Activated T-helper 1 cell treated with anti-CD3 and anti-CD28 coated beads, Interleukin-2, amount 50 U/mL, for 16 hours (primary cell): ENCODE data around the gene TRIM47.

Source experiments
- DNase-seq, 2 donors: peaks; one replicate each; pipeline ENCODE4 v3.0.0-alpha.2; 2020; ENCODE audit warnings: low read depth in 1 of 2, low spot score in 1 of 2

TRIM47 gene, protein sequence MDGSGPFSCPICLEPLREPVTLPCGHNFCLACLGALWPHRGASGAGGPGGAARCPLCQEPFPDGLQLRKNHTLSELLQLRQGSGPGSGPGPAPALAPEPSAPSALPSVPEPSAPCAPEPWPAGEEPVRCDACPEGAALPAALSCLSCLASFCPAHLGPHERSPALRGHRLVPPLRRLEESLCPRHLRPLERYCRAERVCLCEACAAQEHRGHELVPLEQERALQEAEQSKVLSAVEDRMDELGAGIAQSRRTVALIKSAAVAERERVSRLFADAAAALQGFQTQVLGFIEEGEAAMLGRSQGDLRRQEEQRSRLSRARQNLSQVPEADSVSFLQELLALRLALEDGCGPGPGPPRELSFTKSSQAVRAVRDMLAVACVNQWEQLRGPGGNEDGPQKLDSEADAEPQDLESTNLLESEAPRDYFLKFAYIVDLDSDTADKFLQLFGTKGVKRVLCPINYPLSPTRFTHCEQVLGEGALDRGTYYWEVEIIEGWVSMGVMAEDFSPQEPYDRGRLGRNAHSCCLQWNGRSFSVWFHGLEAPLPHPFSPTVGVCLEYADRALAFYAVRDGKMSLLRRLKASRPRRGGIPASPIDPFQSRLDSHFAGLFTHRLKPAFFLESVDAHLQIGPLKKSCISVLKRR

DNA sequence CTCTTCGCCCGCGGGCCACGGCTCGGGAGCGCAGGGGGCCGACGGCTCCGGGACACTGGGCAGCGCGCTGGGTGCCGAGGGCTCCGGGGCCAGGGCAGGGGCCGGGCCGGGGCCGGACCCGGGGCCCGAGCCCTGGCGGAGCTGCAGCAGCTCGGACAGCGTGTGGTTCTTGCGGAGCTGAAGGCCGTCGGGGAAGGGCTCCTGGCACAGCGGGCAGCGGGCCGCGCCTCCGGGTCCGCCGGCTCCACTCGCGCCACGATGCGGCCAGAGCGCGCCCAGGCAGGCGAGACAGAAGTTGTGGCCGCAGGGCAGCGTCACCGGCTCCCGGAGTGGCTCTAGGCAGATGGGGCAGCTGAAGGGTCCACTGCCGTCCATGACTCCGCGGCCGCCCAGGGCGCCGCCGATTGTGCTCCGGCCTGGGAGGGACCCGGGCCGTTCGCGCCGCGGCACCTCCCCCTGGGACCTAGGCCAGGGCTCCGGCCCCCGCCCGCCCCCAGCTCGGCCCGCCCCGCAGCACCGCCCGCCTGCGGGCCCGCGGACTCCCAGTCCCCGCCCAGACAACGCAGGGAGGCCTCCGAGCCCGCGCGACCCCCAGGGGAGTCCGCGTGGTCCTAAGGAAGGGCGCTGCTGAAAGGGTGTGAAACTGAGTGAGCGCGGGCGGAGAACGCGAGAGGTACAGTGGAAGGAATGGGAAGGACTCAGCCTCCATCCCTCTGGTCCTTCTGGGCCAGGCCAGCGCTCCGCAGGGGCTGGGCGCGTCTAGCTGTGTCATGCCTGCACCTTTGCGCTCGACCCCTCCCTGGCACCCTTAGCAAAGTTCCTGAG is at the start of gene TRIM47:
Gene TRIM47, minus strand, starts transcription at position 408 of the 825 bp plus-strand sequence. Its CDS starts 33 bp downstream, at position 375.
- no peak for DNase-seq

GRCh38 chr17:75927286-75927922 is 49.0 kb upstream of the TRIM47 start:
- DNase-seq, result no peak

DNA sequence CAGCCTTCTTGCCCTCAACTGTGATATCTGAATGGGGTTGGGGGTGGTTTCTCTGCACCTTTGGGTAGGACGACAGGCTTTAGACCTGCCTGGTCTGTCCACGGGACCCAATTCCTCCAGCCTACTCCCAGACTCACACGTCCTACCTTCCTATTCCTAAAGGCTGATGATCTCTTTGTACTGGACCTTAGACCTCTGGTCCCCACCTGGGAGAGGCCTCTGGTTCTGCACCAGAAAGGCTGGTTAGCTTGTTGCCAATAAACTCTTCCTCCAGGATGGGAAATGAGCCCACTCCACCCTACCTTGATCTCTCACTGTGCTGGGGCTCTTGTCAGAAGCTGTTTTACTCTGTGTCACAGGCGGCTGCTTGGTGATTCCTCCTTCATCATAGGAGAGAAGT is 48.1 kb upstream of the TRIM47 start:
- no peak for DNase-seq

- no peak for DNase-seq
Observed at GRCh38 chr17:75925912-75926311, 47.5 kb upstream of the TRIM47 start.

GRCh38 chr17:75925103-75925502 is 46.7 kb upstream of the TRIM47 start:
- DNase-seq, result no peak

- DNase-seq, result no peak
Observed at GRCh38 chr17:75922963-75923874, 44.8 kb upstream of the TRIM47 start.

- DNase-seq, result no peak
Observed at GRCh38 chr17:75922173-75922961, 44.0 kb upstream of the TRIM47 start.

GRCh38 chr17:75921596-75921995 is 43.2 kb upstream of the TRIM47 start:
- no peak for DNase-seq

DNA sequence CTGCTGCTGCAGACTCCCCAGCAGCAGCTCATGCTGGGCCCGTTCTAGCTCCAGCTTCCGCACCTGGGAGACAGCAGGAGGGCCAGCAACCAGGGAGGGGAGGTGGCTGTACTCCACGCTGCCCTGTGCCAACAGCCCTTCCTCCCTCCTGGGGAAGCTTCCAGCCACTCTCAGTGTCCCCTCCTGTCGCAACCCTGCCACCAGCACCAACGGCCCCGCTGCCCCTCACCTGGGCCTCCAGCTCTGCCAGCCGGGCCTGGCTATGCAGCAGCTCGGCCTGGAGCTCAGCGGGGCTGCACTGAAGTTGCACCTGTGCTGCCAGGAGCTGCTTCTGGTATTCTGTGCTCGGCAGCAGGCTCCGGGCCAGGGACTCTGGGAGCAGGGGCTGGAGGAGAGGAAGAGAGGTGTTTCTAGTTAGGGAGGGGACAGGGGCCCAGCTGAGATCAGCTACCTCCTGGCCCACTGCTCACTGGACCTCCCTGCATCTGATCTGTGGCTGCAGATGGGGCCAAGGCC is 41.7 kb upstream of the TRIM47 start:
- no peak for DNase-seq

- DNase-seq, result no peak
Observed at GRCh38 chr17:75919611-75920010, 41.2 kb upstream of the TRIM47 start.

GRCh38 chr17:75917917-75918445 is 39.6 kb upstream of the TRIM47 start:
- no peak for DNase-seq

GRCh38 chr17:75917141-75917916 is 38.9 kb upstream of the TRIM47 start:
- DNase-seq, result no peak

GRCh38 chr17:75915268-75915667 is 36.9 kb upstream of the TRIM47 start:
- no peak for DNase-seq

GRCh38 chr17:75914643-75915267 is 36.4 kb upstream of the TRIM47 start:
- no peak for DNase-seq

- DNase-seq, result no peak
Observed at GRCh38 chr17:75913537-75914210, 35.3 kb upstream of the TRIM47 start.

- no peak for DNase-seq
Observed at GRCh38 chr17:75910699-75911098, 32.3 kb upstream of the TRIM47 start.

DNA sequence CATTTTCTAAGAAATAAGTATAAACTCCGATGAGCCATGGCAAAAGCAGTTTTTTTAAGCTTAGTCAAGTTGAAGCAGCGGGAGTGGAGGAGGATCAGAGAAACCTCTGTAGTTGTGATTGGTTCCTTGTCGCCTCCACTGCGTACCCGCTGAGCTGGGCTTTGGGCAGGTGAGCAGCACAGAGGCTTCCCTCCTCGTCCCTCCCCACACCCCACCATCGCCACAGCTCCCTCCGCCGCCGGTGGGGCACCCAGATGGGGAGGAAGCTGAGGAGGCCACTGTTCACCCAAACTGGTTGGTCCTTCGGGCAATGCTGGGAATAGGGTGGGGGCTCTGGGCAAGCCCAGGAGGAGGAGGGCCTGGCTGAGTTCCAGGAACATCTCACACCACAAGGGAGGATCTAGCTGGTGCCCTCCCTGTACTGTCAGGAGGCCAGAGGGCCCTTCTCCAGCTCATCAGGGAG is 31.5 kb upstream of the TRIM47 start:
- DNase-seq, result no peak
